HepG2 (cell line): ENCODE measurements around the gene PIGX. TPM values are rescaled to one million over a fixed set of nuclear protein-coding genes. Genes with fewer than 3 reads are reported as not detected.

Source experiments
- BCL3 ChIP-seq: sonication (generic); formaldehyde crosslinking; IDR thresholded peaks from 2 replicates; pipeline ENCODE4 v1.5.1; 2020; ENCODE audit warnings: mild to moderate bottlenecking, missing genetic modification reagents, moderate library complexity
- FOXA1 ChIP-seq, 2 experiments: fragments of 450-650 bp in 1 of 2; sonication (generic) in 1 of 2; formaldehyde crosslinking in 1 of 2; IDR thresholded peaks; 2 replicates each; pipeline versions ENCODE4 v1.4.0 to v1.6.1; 2016 to 2020; ENCODE audit warnings: missing genetic modification reagents in 1 of 2
- MATR3 ChIP-seq: sonication (generic); formaldehyde crosslinking; IDR thresholded peaks from 2 replicates; pipeline ENCODE4 v1.4.0; 2020; ENCODE audit warnings: missing genetic modification reagents
- MTF1 ChIP-seq: sonication (generic); formaldehyde crosslinking; IDR thresholded peaks from 2 replicates; pipeline ENCODE4 v1.5.0; 2020; ENCODE audit warnings: missing genetic modification reagents
- NFIC ChIP-seq: IDR thresholded peaks from 2 replicates; pipeline ENCODE4 v1.6.1; 2012; ENCODE audit warnings: mild to moderate bottlenecking, low read length, inconsistent platforms
- NR2F6 ChIP-seq, 2 experiments: IDR thresholded peaks; 2 replicates each; pipeline ENCODE4 v1.6.1; 2016; ENCODE audit warnings: antibody characterized with exemption in 1 of 2, mild to moderate bottlenecking in 1 of 2
- PRDM4 ChIP-seq: sonication (generic); formaldehyde crosslinking; IDR thresholded peaks from 2 replicates; pipeline ENCODE4 v1.9.0; 2021; ENCODE audit warnings: missing genetic modification reagents, borderline replicate concordance
- SOX5 ChIP-seq: IDR thresholded peaks from 2 replicates; pipeline ENCODE4 v1.6.1; 2016; ENCODE audit warnings: borderline replicate concordance
- SRSF1 ChIP-seq: fragments of 200-400 bp; formaldehyde crosslinking; optimal IDR thresholded peaks from 2 replicates; pipeline ENCODE3; 2017; ENCODE audit warnings: mild to moderate bottlenecking, low read depth, low read length, moderate library complexity
- TFE3 ChIP-seq: IDR thresholded peaks from 2 replicates; pipeline ENCODE4 v1.6.1; 2016
- ZBTB25 ChIP-seq: IDR thresholded peaks from 2 replicates; pipeline ENCODE4 v1.6.1; 2018; ENCODE audit warnings: missing genetic modification reagents
- ZNF235 ChIP-seq: sonication (generic); formaldehyde crosslinking; IDR thresholded peaks from 2 replicates; pipeline ENCODE4 v1.8.1; 2023; ENCODE audit warnings: mild to moderate bottlenecking, missing genetic modification reagents, borderline replicate concordance
- ZNF33A ChIP-seq: sonication (generic); formaldehyde crosslinking; IDR thresholded peaks from 2 replicates; pipeline ENCODE4 v1.5.1; 2020; ENCODE audit warnings: missing genetic modification reagents, mild to moderate bottlenecking, moderate library complexity, borderline replicate concordance
- ZNF512B ChIP-seq: sonication (generic); formaldehyde crosslinking; IDR thresholded peaks from 2 replicates; pipeline ENCODE4 v1.5.1; 2020; ENCODE audit warnings: missing genetic modification reagents, mild to moderate bottlenecking, borderline replicate concordance
- ZNF546 ChIP-seq: sonication (generic); formaldehyde crosslinking; conservative IDR thresholded peaks from 2 replicates; pipeline ENCODE4 v1.8.1; 2023; ENCODE audit warnings: mild to moderate bottlenecking, missing genetic modification reagents
- ZNF549 ChIP-seq: sonication (generic); formaldehyde crosslinking; IDR thresholded peaks from 2 replicates; pipeline ENCODE4 v1.5.0; 2020; ENCODE audit warnings: missing genetic modification reagents
- ZNF7 ChIP-seq: IDR thresholded peaks from 2 replicates; pipeline ENCODE4 v1.6.1; 2016; ENCODE audit warnings: missing biosample characterization, missing genetic modification reagents
- polyA plus RNA-seq, 8 experiments: library from polyadenylated mRNA; depleted of rRNA in 3 of 8; stranded (reverse) in 7 of 8; unstranded in 1 of 8; fragments of >200 nt; fragmentation: Illumina TruSeq in 4 of 8; extraction: Trizol in 4 of 8; gene quantifications; 2 replicates each; pipeline versions ENCODE4 v1.2.1 to v1.2.3, GENCODE V29; 2011 to 2016; ENCODE audit warnings: low read depth in 4 of 8, missing spikeins in 1 of 8, mixed read lengths in 1 of 8; ENCODE audit not compliant: insufficient read depth in 1 of 8
- total RNA-seq, 5 experiments: library from RNA; depleted of rRNA; stranded (reverse); fragments of >200 nt; fragmentation: Illumina TruSeq; extraction: Trizol; gene quantifications; 2 replicates each; pipeline ENCODE4 v1.2.3, GENCODE V29; 2016; ENCODE audit warnings: low read depth in 1 of 5

PIGX gene
- total and polyA plus RNA-seq, 2 of the 13 experiments (the other 11 are each of a cell fraction or from before 2014, with no cell fraction given): 13.2 to 21.3 TPM

GRCh38 chr3:196774191-196774820 is 62.1 kb downstream of the PIGX start (continued):
- TF ChIP-seq ZNF549: no peak
- no peak for TF ChIP-seq ZBTB25 (CRISPR knock-in tag)
- TF ChIP-seq ZNF7 (CRISPR knock-in tag): no peak
- no peak for TF ChIP-seq MTF1
- TF ChIP-seq SRSF1: no peak
- peak; percentile 31; the same call in 1 of the 2 replicates for TF ChIP-seq SOX5
- no peak for TF ChIP-seq BCL3 (CRISPR knock-in tag)
- peak; percentile 83 for TF ChIP-seq TFE3
- no peak for TF ChIP-seq MATR3 (CRISPR knock-in tag)
- no peak for TF ChIP-seq FOXA1 (IDR thresholded peaks at IDR 0.05)
- TF ChIP-seq FOXA1 (CRISPR knock-in tag; IDR thresholded peaks at IDR 0.05): no peak
- no peak for TF ChIP-seq NR2F6 (IDR thresholded peaks at IDR 0.05)
- peak; percentile 32; the same call in 1 of the 2 replicates for TF ChIP-seq NR2F6 (CRISPR knock-in tag; IDR thresholded peaks at IDR 0.05)
- TF ChIP-seq NFIC: no peak
- no peak for TF ChIP-seq ZNF235
- TF ChIP-seq ZNF33A: no peak
- no peak for TF ChIP-seq PRDM4 (CRISPR knock-in tag)
- TF ChIP-seq ZNF512B: no peak
- no peak for TF ChIP-seq ZNF546
